Activated T-helper 17 cell treated with anti-CD3 and anti-CD28 coated beads, Interleukin-2, amount 50 U/mL, for 72 hours (primary cell): ENCODE results near the gene FAM78A. TPM values are rescaled to one million over a fixed set of nuclear protein-coding genes. Genes with fewer than 3 reads are reported as not detected.
"Not testable (repeated sequence)": the region's sequence is repeated elsewhere in the genome, so short reads cannot be mapped to it uniquely, and the experiment has no call there.

Experiments
- ATAC-seq: fragments of 150-1000 bp; cut with Tn5 transposase; replicated peaks from 2 replicates; pipeline ENCODE4 v1.10.0; 2021; ENCODE audit warnings: mild to moderate bottlenecking, moderate library complexity
- H3K27ac Mint-ChIP-seq: one replicate; pipeline ENCODE4 v1.8.0; 2022; ENCODE audit warnings: mixed read lengths
- H3K27me3 Mint-ChIP-seq: one replicate; pipeline ENCODE4 v1.8.0; 2022; ENCODE audit warnings: mixed read lengths
- H3K36me3 Mint-ChIP-seq: one replicate; pipeline ENCODE4 v1.8.0; 2022; ENCODE audit warnings: low read depth, mild to moderate bottlenecking, mixed read lengths
- H3K4me1 Mint-ChIP-seq: one replicate; pipeline ENCODE4 v1.8.0; 2022; ENCODE audit warnings: mixed read lengths
- H3K4me3 Mint-ChIP-seq: one replicate; pipeline ENCODE4 v1.8.0; 2022; ENCODE audit warnings: mild to moderate bottlenecking, mixed read lengths
- H3K9me3 Mint-ChIP-seq: one replicate; pipeline ENCODE4 v1.8.0; 2022; ENCODE audit warnings: mixed read lengths
- total RNA-seq, 2 donors: library from RNA; stranded (reverse); gene quantifications; one replicate each; pipeline ENCODE4 v1.2.3, GENCODE V29; 2022

Gene FAM78A
- total RNA-seq, 2 donors from 2014 or later = 29.1 to 50.2 TPM

DNA sequence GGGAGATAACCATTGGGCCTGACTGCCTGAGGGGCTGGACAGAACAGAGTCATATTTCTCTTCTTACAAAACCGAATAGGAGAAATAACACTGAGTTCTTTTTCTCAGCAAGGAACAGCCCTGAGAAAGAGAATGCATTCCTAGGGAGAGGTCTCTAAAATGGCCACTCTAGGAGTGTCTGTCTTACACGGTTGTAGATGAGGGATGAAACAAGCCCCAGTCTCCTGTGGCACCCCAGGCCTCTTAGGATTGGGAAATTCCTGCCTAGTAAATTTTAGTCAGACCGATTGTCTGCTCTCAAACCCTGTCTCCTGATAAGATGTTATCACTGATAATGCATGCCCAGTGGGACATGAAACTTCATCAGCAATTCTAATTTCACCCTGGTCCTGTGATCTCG lies 64.4 kb downstream of the FAM78A start:
- H3K4me3 Mint-ChIP-seq, H3K9me3 Mint-ChIP-seq, H3K27ac Mint-ChIP-seq, ATAC-seq, H3K4me1 Mint-ChIP-seq, H3K27me3 Mint-ChIP-seq: not testable (repeated sequence)
- peaks cover 80% of the 10 kb centered on the region for H3K36me3 Mint-ChIP-seq

Other genes starting within 250 kb of the FAM78A start
- gene AIF1L, start 180.0 kb downstream of the FAM78A start, total RNA-seq = 1 to 10 TPM; 1.5 to 1.7 TPM
- 10 to 100 TPM; 63.8 to 71.8 TPM for gene NUP214, start 150.9 kb downstream of the FAM78A start, total RNA-seq
- not detected for gene PLPP7, start 13.2 kb upstream of the FAM78A start, total RNA-seq
- gene PRRC2B, start 117.6 kb upstream of the FAM78A start, total RNA-seq = 100 to 1,000 TPM; 136 to 157 TPM
- 10 to 100 TPM; 51.3 to 73.7 TPM for gene POMT1, start 226.4 kb upstream of the FAM78A start, total RNA-seq